HG03060 (cell line): ENCODE results near the gene PLA2G12A.
"Not testable (repeated sequence)": the region's sequence is repeated elsewhere in the genome, so short reads cannot be mapped to it uniquely, and the experiment has no call there.

Source experiments
- ATAC-seq: cut with Tn5 transposase; IDR thresholded peaks from one replicate; pipeline ENCODE4 v1.9.1; 2021; ENCODE audit warnings: low read depth, moderate number of reproducible peaks; ENCODE audit not compliant: unreplicated experiment

The PLA2G12A gene

DNA sequence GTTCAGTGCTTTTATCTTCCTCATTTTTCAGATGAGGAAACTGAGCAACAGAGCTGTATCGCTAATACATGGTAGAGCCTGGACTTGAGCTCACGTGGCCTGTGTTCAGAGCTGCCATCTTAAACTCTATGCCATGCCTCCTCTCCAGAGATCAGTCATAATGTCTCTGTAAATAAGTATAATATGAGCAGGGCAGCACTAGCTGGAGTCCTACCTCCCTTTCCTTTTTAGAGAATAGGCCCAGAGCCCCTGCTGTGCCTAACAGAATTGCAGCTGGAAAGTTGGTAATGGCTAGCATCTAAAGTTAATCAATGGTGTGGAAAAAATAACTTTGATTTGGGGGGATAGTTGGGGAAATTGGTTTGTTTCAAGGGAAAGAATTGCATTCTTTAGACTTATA is 47.0 kb downstream of the PLA2G12A start:
- ATAC-seq, result no peak

DNA sequence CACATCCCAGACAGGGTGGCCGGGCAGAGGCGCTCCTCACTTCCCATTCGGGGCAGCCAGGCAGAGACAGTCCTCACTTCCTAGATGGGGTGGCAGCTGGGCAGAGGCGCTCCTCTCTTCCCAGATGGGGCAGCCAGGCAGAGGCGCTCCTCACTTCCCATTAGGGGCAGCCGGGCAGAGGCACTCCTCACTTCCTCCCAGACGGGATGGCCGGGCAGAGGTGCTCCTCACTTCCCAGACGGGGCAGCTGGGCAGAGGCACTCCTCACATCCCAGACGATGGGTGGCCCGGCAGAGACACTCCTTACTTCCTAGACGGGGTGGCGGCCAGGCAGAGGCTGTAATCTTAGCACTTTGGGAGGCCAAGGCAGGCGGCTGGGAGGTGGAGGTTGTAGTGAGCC is 50.9 kb downstream of the PLA2G12A start:
- ATAC-seq, result not testable (repeated sequence)

DNA sequence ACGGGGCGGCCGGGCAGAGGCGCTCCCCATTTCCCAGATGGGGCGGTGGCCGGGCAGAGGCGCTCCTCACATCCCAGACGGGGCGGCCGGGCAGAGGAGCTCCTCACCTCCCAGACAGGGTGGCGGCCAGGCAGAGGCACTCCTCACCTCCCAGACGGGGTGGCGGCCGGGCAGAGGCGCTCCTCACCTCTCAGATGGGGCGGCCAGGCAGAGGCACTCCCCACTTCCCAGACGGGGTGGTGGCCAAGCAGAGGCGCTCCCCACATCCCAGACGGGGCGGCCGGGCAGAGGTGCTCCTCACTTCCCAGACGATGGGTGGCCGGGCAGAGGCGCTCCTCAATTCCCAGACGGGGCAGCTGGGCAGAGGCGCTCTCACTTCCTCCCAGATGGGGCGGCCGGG is 51.4 kb downstream of the PLA2G12A start:
- not testable (repeated sequence) for ATAC-seq

- no peak for ATAC-seq
Observed at GRCh38 chr4:109676886-109677285, 53.0 kb downstream of the PLA2G12A start.

- no peak for ATAC-seq
Observed at GRCh38 chr4:109675843-109676242, 54.0 kb downstream of the PLA2G12A start.

- no peak for ATAC-seq
Observed at GRCh38 chr4:109675181-109675580, 54.7 kb downstream of the PLA2G12A start.

DNA sequence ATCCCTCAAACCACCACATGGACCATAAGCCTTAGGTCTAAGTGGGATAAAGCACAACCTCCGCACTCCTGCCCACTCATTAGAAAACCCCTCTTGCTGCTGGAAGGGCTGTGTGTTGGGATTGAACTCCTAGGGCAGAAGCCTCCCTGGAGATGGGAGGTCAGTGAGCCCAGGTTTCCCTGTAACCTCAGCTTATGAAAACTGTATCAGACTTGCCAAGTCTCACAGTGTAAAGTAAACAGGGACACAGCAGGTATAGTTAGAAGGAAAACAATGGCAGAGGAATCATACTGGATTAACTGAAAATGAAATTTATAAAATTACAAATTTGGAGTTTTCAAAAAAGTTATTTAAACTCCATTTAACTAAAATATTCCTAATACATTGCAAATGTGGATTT is 56.6 kb downstream of the PLA2G12A start:
- no peak for ATAC-seq

DNA sequence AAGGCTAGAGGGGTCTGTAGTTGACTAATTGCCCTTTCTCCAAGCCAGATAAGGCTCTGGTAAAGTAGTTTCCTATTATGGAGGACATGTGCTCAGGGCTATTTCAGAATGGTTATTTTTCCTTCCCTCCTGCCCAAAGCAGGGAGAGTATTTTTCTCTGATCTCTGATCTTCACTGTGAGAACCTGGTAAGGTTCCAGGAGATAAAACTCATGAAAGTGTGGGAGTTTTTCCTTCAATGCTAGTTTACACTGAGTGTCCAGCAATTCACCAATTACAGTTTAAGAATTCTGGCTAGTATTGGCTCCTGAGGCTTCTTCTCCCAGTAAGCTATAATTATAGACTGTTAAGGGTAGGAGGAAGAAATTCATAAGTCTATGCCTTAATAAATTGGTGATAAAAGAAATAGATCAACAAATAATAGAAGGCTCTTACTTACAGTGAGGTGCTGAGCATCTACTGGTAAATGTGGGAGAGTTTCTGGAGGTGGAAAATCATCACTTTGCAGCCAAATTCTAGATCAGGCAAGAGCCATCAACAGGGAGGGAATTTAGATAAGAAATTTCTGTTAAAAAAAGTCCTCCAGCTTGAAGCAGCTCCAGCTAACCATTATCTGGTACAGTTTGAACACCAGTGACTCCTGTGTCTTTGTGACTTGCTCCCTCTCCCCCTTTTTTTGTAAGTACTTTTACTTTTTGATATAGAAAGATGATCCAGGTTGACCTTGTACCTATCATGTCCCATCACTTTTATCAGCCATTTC is 57.5 kb downstream of the PLA2G12A start:
- no peak for ATAC-seq

- ATAC-seq, result no peak
Observed at GRCh38 chr4:109671350-109671749, 58.5 kb downstream of the PLA2G12A start.

- no peak for ATAC-seq
Observed at GRCh38 chr4:109665783-109666485, 63.9 kb downstream of the PLA2G12A start.

GRCh38 chr4:109662771-109663170 is 67.1 kb downstream of the PLA2G12A start:
- ATAC-seq, result no peak

DNA sequence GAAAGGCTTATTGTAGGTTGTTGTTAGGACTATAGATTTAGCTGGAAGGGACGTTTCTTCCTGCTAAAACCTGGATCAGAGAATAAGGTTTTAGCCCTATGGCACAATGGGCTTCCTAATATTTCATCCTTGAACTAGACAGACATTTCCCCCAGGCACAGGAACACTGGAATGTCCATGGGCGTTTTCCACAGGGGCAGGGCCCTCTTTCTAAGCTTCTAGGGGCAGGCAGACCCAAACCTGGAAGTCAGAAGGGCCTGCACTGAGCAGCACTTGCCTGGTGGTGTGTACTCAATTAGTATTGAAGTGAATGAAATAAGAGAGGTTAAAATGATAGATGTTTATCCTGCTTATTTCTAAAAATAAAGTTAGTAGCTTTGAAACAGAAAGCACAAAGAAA is 67.8 kb downstream of the PLA2G12A start:
- ATAC-seq, result no peak
